ENCODE data around the gene LIN7C. TPM values are rescaled to one million over a fixed set of nuclear protein-coding genes. Genes with fewer than 3 reads are reported as not detected.

LIN7C gene
- total and polyA plus RNA-seq, 2 of the 8 experiments (the other 6 are each of a cell fraction or from before 2014, with no cell fraction given), result 10.5 to 42.7 TPM

DNA sequence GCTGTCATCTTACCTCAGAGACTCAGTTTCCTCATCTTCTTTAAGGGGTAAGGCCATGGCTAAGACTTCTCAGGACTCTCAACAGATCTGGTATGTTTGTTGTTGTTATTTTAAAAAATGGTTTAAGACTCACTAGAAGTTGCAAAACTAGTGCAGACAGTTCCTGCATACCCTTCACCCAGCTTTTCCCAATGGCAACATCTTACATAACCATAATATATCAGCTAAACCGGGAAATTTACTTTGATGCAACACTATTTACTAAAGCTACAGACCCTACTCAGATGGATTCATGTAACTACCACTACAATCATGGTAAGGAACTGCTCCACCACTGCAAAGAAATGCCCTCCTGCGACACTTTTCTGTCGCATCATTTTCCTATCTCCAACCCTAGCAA, 54.4 kb downstream of the LIN7C start:
- Histone ChIP-seq H2BK20ac (ENCODE audit: low read length) (no peak overlapping the region), H3K36me3 (ENCODE audit: control insufficient read depth in 2 of 4, insufficient read depth in 4 of 4, low read length in 3 of 4) (peaks cover 0 to 5% (median 3%) of the 10 kb centered on the region in 4 experiments; a peak in 3 of 8 replicates), H2BK5ac (ENCODE audit: low read depth, low read length) (0 out of 2 replicates have a peak overlapping the region, but pooled peaks have one; percentile 6), H2BK15ac (ENCODE audit: low read length) (no peak overlapping the region), H3K56ac (replicated peaks; ENCODE audit: insufficient read length, low read depth, low read length) (no peak overlapping the region), H3K23me2 (ENCODE audit: low read depth, low read length) (no peaks in the 10 kb centered on the region; the same call in 1 of the 2 replicates), H3K9me3 (ENCODE audit: insufficient read depth in 2 of 2, low read depth in 1 of 2, low read length in 1 of 2) (0 out of 4 replicates have a peak, but pooled peaks cover 0 to 2% of the 10 kb centered on the region in 2 experiments), H3K4me3 (ENCODE audit: extremely low read depth in 1 of 4, insufficient read depth in 2 of 4, low read depth in 3 of 4, low read length in 4 of 4) (no peak overlapping the region), H2AK5ac (ENCODE audit: low read depth, low read length) (no peak overlapping the region), H3K27me3 (replicated peaks in 1 of 4; ENCODE audit: control insufficient read depth in 3 of 4, extremely low read depth in 1 of 4, insufficient read depth in 3 of 4, low read length in 3 of 4) (no peaks in the 10 kb centered on the region), H3K27ac (ENCODE audit: low read depth, low read length) (no peak overlapping the region), H3K23ac (ENCODE audit: insufficient read length) (no peak overlapping the region), H3K79me1 (ENCODE audit: low read depth, low read length) (no peaks in the 10 kb centered on the region; the same call in 1 of the 2 replicates), H3K18ac (ENCODE audit: extremely low read depth, low read length) (no peak overlapping the region), H3K4ac (replicated peaks; ENCODE audit: insufficient read length, low read depth, low read length) (no peak overlapping the region), H2BK12ac (ENCODE audit: low read depth, low read length) (no peak overlapping the region), H4K5ac (ENCODE audit: insufficient read length, low read depth, low read length) (peak overlapping the region; percentile 31), H4K8ac (ENCODE audit: extremely low read depth, insufficient read depth, low read length) (no peak overlapping the region), H3K4me1 (replicated peaks in 1 of 4; ENCODE audit: control insufficient read depth in 3 of 4, insufficient read depth in 4 of 4, low read length in 3 of 4) (peaks cover 0 to 14% (median 4%) of the 10 kb centered on the region in 4 experiments; a peak in 4 of 7 replicates), H4K20me1 (replicated peaks in 1 of 2; ENCODE audit: control insufficient read depth in 1 of 2, insufficient read depth in 2 of 2, low read length in 2 of 2) (peaks cover 0 to 2% of the 10 kb centered on the region in 2 experiments), H3K9ac (replicated peaks in 1 of 4; ENCODE audit: extremely low read depth in 1 of 4, low read depth in 3 of 4, low read length in 3 of 4) (no peak overlapping the region; a peak in 1 of 7 replicates), H2AFZ (ENCODE audit: low read length) (no peak overlapping the region), H3K79me2 (ENCODE audit: control insufficient read depth in 1 of 2, insufficient read depth in 2 of 2, low read length in 2 of 2) (peaks cover 19 to 97% of the 10 kb centered on the region in 2 experiments), H3K4me2 (ENCODE audit: insufficient read depth in 1 of 2, low read depth in 2 of 2, low read length in 2 of 2) (peak overlapping the region in 1 of 2 experiments; percentile 17; a peak in 1 of 4 replicates), H2BK120ac (replicated peaks; ENCODE audit: low read depth, low read length) (no peak overlapping the region), H3K14ac (ENCODE audit: insufficient read length) (no peak overlapping the region), H4K91ac (replicated peaks; ENCODE audit: insufficient read length, low read length) (no peak overlapping the region)
- ChIA-PET POLR2A (ENCODE audit: partially characterized antibody) (interaction anchor here (1.2 kb wide), 1 partner anchor 13 kb away, joined by 4 read pairs; no protein-coding TSS in a partner anchor), CTCF (ENCODE audit: partially characterized antibody) (no interaction called here)
- FAIRE-seq, result peak; percentile 39
- no peak for DNase-seq (ENCODE audit: low read depth in 1 of 2, low spot score in 2 of 2)
- WGBS, 2 experiments (ENCODE audit: extremely low coverage in 1 of 2, insufficient coverage in 1 of 2, insufficient read length in 1 of 2, insufficient replicate concordance in 2 of 2, low coverage in 1 of 2, low lambda C conversion rate in 2 of 2, missing lambda C conversion rate in 1 of 2), result 91% methylated on average over 3 of the region's 3 CpGs; no CpG with 5 or more reads in 1 of the 2 experiments
- TF ChIP-seq CBX8 (IDR thresholded peaks at IDR 0.05; ENCODE audit: borderline replicate concordance, low read depth, low read length), result no peak
- no peak for TF ChIP-seq TAF1 (IDR thresholded peaks at IDR 0.05; ENCODE audit: low read depth, low read length)
- no peak for TF ChIP-seq HDAC6 (IDR thresholded peaks at IDR 0.05; ENCODE audit: low read depth, low read length)
- TF ChIP-seq CHD2 (IDR thresholded peaks at IDR 0.05; ENCODE audit: low read length), result no peak
- no peak for TF ChIP-seq ZNF274 (IDR thresholded peaks at IDR 0.05; ENCODE audit: borderline replicate concordance, extremely low read depth, low read length)
- no peak for TF ChIP-seq SIRT6 (IDR thresholded peaks at IDR 0.05; ENCODE audit: low read length)
- no peak for TF ChIP-seq KDM1A (IDR thresholded peaks at IDR 0.05; ENCODE audit: borderline replicate concordance, low read length)
- no peak for TF ChIP-seq JUND (IDR thresholded peaks at IDR 0.05; ENCODE audit: low read length)
- no peak for TF ChIP-seq KDM5A (IDR thresholded peaks at IDR 0.05; ENCODE audit: low read length)
- TF ChIP-seq SIX5 (IDR thresholded peaks at IDR 0.05; ENCODE audit: low read depth, low read length), result no peak
- TF ChIP-seq JUN (IDR thresholded peaks at IDR 0.05; ENCODE audit: low read depth, low read length), result no peak
- no peak for TF ChIP-seq CREB1 (IDR thresholded peaks at IDR 0.05)
- TF ChIP-seq, protein P1, sequence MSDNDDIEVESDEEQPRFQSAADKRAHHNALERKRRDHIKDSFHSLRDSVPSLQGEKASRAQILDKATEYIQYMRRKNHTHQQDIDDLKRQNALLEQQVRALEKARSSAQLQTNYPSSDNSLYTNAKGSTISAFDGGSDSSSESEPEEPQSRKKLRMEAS (IDR thresholded peaks at IDR 0.05), result no peak
- no peak for TF ChIP-seq GTF2F1 (IDR thresholded peaks at IDR 0.05; ENCODE audit: borderline replicate concordance, low read depth, low read length)
- TF ChIP-seq CBX5 (IDR thresholded peaks at IDR 0.05; ENCODE audit: low read depth, low read length), result no peak
